ENCODE measurements around the gene PLOD1.
"Not testable (repeated sequence)": the region's sequence is repeated elsewhere in the genome, so short reads cannot be mapped to it uniquely, and the experiment has no call there.

PLOD1 gene

DNA sequence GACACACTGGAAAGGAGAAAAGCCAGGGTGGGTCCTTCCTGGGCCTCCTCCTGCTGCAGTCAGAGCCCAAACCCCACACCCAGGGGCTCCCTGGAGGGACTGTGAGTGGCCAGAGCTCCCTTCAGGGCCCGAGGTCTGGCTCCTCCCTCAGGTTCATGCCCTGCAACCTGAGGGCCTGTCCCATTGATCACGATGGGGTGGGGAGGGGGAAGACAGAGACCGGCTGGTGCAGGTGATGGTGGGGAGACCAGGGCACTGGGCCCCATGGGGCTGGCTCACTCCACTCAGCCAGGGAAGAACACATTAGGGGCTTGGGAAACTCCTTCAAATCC lies 45.7 kb upstream of the PLOD1 start:
- no peaks in the 10 kb centered on the region for H3K27me3 ChIP-seq
- no peaks in the 10 kb centered on the region for H3K36me3 ChIP-seq
- H3K27ac ChIP-seq, result no peak overlapping the region
- no peak overlapping the region for H3K4me3 ChIP-seq (ENCODE audit: low read depth in 1 of 2, low read length in 1 of 2)
- H3K4me1 ChIP-seq (ENCODE audit: control insufficient read depth in 1 of 2, insufficient read depth in 1 of 2, low read depth in 1 of 2, low read length in 1 of 2), result peaks cover 3 to 4% of the 10 kb centered on the region in 2 experiments
- H3K9me3 ChIP-seq, result no peaks in the 10 kb centered on the region
- TF ChIP-seq, protein P1, sequence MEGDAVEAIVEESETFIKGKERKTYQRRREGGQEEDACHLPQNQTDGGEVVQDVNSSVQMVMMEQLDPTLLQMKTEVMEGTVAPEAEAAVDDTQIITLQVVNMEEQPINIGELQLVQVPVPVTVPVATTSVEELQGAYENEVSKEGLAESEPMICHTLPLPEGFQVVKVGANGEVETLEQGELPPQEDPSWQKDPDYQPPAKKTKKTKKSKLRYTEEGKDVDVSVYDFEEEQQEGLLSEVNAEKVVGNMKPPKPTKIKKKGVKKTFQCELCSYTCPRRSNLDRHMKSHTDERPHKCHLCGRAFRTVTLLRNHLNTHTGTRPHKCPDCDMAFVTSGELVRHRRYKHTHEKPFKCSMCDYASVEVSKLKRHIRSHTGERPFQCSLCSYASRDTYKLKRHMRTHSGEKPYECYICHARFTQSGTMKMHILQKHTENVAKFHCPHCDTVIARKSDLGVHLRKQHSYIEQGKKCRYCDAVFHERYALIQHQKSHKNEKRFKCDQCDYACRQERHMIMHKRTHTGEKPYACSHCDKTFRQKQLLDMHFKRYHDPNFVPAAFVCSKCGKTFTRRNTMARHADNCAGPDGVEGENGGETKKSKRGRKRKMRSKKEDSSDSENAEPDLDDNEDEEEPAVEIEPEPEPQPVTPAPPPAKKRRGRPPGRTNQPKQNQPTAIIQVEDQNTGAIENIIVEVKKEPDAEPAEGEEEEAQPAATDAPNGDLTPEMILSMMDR (IDR thresholded peaks at IDR 0.05), result no peak

DNA sequence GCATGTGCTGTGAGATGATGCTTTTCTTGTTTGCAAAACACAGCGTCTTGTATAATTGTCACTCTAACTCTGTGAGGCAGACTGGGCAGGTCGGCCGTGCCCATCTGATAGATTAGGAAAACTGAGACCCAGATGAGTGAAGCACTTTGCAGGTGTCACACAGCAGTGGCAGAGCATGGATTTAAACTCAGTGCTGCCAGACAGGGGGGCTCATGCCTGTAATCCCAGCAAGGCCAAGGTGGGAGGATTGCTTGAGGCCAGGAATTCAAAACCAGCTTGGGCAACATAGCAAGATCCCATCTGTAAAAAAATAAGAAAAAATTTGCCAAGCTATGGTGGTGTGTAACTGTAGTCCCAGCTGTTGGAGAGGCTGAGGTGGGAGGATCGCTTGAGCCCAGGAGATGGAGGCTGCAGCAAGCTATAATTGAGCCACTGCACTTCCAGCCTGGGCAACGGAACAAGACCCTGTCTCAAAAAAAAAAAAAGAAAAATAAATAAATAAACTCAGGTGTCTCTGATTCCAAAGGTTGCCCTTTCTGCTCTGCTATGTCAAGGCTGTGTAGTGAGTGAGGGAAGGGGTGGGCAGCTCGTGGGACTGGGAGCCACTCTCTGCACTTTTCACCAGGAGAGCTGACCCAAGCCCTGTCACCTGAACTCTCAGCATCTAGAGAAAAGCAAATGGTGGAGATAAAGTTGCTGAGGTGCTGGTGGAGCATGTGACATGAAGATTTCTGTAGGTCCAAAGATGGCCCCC lies 42.9 kb upstream of the PLOD1 start:
- peaks cover 15% of the 10 kb centered on the region for H3K27me3 ChIP-seq
- H3K27ac ChIP-seq, result no peak overlapping the region
- TF ChIP-seq, protein P1 (IDR thresholded peaks at IDR 0.05), result no peak
- no peak overlapping the region for H3K4me3 ChIP-seq (ENCODE audit: low read depth in 1 of 2, low read length in 1 of 2)
- no peaks in the 10 kb centered on the region for H3K36me3 ChIP-seq
- H3K9me3 ChIP-seq, result no peaks in the 10 kb centered on the region
- peaks cover 4% of the 10 kb centered on the region in 2 experiments for H3K4me1 ChIP-seq (ENCODE audit: control insufficient read depth in 1 of 2, insufficient read depth in 1 of 2, low read depth in 1 of 2, low read length in 1 of 2)

DNA sequence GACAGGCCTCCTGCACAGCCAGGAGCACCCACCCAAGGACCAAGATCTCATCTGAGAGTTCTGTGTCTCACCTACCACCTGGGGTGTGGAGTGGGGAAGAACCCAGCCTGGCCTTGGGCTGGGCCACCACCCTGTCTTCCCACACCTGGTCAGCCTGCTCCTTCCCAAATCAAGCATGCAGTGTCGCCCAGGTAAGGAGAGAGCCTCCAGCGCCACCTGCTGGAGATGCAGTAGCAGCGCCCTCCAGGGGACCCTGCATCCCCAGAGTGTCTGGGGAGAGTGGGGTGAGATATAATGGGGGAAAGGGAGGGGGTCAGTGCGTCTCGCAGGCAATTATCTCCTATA lies 40.6 kb upstream of the PLOD1 start:
- Histone ChIP-seq H3K36me3 (no peaks in the 10 kb centered on the region), H3K27me3 (peaks cover 38% of the 10 kb centered on the region), H3K4me3 (ENCODE audit: low read depth in 1 of 2, low read length in 1 of 2) (no peak overlapping the region), H3K27ac (no peak overlapping the region), H3K4me1 (ENCODE audit: control insufficient read depth in 1 of 2, insufficient read depth in 1 of 2, low read depth in 1 of 2, low read length in 1 of 2) (peaks cover 4% of the 10 kb centered on the region in 2 experiments), H3K9me3 (no peaks in the 10 kb centered on the region)
- TF ChIP-seq, protein P1 (IDR thresholded peaks at IDR 0.05), result peak; percentile 91

DNA sequence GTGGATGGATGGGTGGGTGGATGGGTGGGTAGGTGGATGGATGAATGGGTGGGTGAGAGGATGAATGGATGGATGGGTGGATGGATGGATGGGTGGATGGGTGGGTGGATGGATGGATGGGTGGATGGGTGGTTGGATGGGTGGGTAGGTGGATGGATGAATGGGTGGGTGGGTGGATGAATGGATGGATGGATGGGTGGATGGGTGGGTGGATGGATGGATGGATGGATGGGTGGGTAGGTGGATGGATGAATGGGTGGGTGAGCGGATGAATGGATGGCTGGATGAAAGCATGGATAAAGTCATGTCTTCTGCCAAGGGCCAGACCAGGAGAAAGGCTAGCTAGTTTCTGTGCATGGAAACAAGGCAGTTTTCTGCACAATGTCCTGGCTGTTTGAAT lies 40.0 kb upstream of the PLOD1 start:
- H3K36me3 ChIP-seq; H3K4me1 ChIP-seq (ENCODE audit: control insufficient read depth in 1 of 2, insufficient read depth in 1 of 2, low read depth in 1 of 2, low read length in 1 of 2); H3K4me3 ChIP-seq (ENCODE audit: low read depth in 1 of 2, low read length in 1 of 2); H3K27ac ChIP-seq; H3K9me3 ChIP-seq: not testable (repeated sequence)
- H3K27me3 ChIP-seq, result peaks cover 44% of the 10 kb centered on the region

DNA sequence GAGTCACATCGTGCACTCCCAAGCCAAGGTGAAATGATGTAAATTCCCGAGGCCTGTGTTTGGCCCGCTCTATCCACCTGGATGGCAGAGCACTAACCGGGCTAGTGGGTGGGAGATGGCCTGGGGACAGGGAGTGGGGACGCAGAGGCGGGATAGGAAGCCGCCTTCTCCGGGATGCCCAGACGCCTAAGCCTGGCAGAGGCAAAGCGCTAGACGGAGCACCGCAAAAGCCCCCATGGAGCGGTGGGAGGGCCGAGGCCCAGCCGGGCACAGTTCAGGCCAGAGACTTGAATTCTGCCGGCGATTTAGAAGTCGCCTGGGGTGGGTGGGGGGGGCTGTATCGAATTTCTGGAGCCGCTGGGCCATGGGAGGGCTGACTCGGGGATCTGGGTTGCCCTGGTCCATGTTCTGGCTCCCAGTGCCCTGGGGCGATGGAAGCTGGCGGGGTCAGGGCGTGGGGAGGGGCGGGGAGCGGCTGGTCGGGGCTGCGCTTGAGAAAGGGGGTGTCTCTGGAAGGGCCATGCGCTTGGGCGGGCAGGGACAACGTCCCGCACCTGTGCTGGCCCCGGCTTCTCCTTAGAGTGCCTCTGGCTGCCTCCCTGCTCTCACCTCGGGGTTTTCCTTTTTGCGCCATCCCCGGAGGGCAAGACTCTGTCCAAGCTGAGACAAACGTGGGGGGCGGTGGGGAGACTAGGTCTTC lies 36.3 kb upstream of the PLOD1 start:
- Histone ChIP-seq H3K27me3 (peaks cover 70% of the 10 kb centered on the region), H3K9me3 (no peaks in the 10 kb centered on the region), H3K4me1 (ENCODE audit: control insufficient read depth in 1 of 2, insufficient read depth in 1 of 2, low read depth in 1 of 2, low read length in 1 of 2) (peaks cover 4% of the 10 kb centered on the region in 2 experiments), H3K36me3 (no peaks in the 10 kb centered on the region), H3K4me3 (ENCODE audit: low read depth in 1 of 2, low read length in 1 of 2) (no peak overlapping the region), H3K27ac (no peak overlapping the region)
- TF ChIP-seq, protein P1 (IDR thresholded peaks at IDR 0.05), result no peak

DNA sequence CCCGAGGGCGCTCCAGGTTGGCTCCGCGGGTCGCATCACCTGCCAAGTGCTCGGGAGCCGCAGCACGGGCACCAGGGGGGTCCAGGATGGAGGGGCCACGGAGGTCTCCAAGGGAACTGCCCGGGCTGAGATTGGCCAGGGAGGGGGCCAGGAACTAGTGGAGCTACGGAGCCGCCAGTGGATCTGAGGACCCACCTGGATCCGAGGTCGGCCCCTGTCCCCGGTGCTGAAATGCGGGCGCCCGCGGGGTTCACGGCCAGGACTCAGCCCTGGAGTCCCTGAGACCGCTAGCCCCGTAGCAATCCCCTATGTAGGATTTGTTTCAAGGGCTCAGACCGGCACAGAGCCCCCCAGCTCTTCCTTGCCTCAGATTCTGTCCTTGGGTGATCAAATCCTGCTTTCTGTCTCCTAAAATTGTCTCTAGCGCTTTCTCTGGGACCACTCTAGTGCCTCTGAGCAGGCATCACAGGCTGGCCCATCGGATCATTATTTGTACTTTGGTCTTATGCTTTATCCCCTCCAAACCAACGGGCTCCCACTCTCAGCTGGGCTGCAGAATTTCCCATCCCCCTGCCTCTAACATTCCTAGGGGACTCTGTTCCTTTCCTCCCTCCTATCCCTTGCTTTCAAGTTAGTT lies 35.6 kb upstream of the PLOD1 start:
- Histone ChIP-seq H3K27me3 (peaks cover 70% of the 10 kb centered on the region), H3K27ac (no peak overlapping the region), H3K4me1 (ENCODE audit: control insufficient read depth in 1 of 2, insufficient read depth in 1 of 2, low read depth in 1 of 2, low read length in 1 of 2) (peaks cover 0 to under 1% of the 10 kb centered on the region in 2 experiments), H3K9me3 (no peaks in the 10 kb centered on the region), H3K4me3 (ENCODE audit: low read depth in 1 of 2, low read length in 1 of 2) (no peak overlapping the region), H3K36me3 (no peaks in the 10 kb centered on the region)
- TF ChIP-seq, protein P1 (IDR thresholded peaks at IDR 0.05), result no peak

DNA sequence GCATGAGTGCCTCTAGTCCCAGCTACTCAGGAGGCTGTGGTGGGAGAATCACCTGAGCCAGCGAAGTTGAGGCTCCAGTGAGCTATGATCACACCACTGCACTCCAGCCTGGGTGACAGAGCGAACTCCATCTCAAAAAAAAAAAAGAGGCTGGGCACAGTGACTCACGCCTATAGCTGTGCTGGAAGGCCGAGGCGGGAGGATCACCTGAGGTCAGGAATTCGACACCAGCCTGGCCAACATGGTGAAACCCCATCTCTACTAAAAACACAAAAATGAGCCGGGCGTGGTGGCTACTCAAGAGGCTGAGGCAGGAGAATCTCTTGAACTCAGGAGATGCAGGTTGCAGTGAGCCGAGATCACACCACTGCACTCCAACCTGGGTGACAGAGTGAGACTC lies 33.1 kb upstream of the PLOD1 start:
- not testable (repeated sequence) for H3K27ac ChIP-seq; H3K36me3 ChIP-seq; H3K4me3 ChIP-seq (ENCODE audit: low read depth in 1 of 2, low read length in 1 of 2); H3K9me3 ChIP-seq; H3K4me1 ChIP-seq (ENCODE audit: control insufficient read depth in 1 of 2, insufficient read depth in 1 of 2, low read depth in 1 of 2, low read length in 1 of 2)
- peaks cover 56% of the 10 kb centered on the region for H3K27me3 ChIP-seq
